Measurements from ENCODE around the gene ENTREP1.

The ENTREP1 gene

DNA sequence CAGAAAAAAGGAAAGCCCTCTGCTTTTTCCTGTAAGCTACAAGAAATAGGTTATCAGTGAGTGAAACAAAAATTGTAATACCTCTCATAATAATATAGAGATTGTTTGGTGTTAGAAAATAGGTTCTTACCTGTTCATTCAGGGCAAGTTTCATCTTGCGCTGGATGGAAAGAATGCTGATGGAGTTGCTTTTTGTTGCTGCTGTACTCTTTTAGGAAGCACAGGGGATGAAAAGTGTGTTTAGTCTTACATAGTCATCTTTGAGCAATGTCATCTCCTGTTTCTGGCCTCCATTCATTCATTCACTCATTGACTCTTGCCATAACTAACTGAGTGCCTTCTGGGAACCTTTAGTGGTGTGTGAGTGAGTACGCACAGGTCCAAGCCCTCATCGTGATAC is 6.4 kb downstream of the ENTREP1 start:
- DNase-seq (ENCODE audit: low read depth), result no peak
- H3K4me3 ChIP-seq (ENCODE audit: low read depth, low read length), result no peak overlapping the region
- TF ChIP-seq, protein P1, sequence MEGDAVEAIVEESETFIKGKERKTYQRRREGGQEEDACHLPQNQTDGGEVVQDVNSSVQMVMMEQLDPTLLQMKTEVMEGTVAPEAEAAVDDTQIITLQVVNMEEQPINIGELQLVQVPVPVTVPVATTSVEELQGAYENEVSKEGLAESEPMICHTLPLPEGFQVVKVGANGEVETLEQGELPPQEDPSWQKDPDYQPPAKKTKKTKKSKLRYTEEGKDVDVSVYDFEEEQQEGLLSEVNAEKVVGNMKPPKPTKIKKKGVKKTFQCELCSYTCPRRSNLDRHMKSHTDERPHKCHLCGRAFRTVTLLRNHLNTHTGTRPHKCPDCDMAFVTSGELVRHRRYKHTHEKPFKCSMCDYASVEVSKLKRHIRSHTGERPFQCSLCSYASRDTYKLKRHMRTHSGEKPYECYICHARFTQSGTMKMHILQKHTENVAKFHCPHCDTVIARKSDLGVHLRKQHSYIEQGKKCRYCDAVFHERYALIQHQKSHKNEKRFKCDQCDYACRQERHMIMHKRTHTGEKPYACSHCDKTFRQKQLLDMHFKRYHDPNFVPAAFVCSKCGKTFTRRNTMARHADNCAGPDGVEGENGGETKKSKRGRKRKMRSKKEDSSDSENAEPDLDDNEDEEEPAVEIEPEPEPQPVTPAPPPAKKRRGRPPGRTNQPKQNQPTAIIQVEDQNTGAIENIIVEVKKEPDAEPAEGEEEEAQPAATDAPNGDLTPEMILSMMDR (IDR thresholded peaks at IDR 0.05; ENCODE audit: low read depth, low read length, missing control alignments), result no peak

DNA sequence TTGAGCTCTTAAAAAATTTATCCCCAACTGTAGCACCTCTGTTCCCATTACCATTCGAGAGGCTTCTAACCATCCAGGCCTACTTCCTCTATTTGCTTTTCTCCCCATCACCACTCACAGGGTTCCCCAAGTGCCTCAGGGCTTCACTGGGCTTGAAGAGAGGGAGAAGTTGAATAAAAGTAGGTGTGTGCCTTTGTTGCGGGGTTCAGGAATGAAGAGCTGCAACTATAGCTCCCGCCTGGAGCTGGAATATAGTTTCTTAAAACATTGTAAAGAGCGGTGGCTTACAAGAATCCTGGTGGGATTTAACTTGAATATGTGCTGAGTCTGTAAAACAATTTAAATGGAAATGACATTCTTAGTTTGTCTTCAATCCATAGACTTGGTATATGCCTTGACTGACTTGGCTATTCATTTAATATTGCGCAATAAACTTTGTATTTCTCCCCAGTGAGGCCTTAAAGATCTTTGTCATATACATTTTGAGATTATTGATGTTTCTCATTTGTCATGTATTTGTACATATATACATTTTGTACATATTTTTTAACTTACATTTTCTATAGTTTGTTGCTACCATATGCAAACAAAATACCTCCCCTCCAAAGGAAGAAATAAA is 7.2 kb downstream of the ENTREP1 start:
- TF ChIP-seq, protein P1 (IDR thresholded peaks at IDR 0.05; ENCODE audit: low read depth, low read length, missing control alignments), result no peak
- DNase-seq (ENCODE audit: low read depth), result no peak
- H3K4me3 ChIP-seq (ENCODE audit: low read depth, low read length), result no peak overlapping the region

DNA sequence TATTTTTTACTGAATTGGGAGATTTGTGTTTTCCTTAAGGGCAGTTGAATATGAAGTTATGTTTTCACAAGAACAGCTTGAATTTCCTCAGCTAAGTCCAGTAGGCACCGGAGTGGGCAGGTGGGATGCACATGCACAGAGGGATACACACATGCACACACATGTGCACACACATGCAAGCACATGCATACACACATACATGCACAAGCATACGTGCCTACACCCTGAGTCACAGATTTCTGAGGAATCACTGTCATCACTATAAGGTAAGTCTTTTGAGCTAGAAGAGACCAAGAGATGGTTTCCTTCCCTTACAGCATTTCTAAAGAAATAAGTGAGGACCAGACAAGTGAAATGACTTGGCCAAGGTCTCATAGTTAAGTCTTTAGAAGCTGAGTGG is 8.7 kb downstream of the ENTREP1 start:
- no peak for DNase-seq (ENCODE audit: low read depth)
- H3K4me3 ChIP-seq (ENCODE audit: low read depth, low read length), result no peak overlapping the region
- TF ChIP-seq, protein P1 (IDR thresholded peaks at IDR 0.05; ENCODE audit: low read depth, low read length, missing control alignments), result no peak

DNA sequence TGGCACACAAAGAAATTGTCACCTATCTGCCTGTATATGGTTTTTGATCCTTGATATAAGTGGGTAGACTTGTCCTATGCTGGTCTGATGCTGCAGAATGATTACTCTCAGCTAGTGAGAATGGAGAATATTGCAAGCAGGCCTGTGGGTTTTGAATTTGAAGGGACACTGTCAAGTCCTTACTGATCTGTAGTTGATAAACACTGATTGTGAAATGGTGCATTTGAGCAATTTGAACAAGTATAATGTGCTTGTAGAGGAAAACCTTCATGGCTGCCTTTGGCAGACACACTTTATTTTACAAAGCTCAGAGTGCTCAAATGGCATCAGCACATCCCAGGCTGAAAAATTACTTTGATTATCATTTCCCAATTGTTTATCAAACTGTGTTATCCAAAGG is 9.3 kb downstream of the ENTREP1 start:
- no peak for DNase-seq (ENCODE audit: low read depth)
- TF ChIP-seq, protein P1 (IDR thresholded peaks at IDR 0.05; ENCODE audit: low read depth, low read length, missing control alignments), result no peak

DNA sequence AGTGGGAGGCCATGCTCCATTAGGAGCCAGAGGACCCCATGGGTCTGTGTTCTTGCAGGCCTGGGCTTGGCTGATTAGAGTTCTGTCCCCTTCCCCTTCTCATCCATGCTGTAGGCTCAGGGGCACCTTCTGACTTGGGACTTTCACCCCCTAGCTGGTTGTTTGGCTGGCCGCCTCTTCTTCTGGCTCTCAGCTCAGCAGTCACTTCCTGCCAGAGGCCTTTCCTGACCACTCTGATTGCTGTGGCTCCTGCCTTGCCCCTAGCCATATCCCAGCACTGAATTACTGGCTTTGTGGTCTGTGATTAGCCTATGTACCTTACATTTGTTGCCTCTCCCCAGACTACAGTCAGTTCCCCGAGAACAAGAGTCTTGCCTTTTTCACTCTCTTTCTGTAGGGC is 14.6 kb downstream of the ENTREP1 start:
- TF ChIP-seq, protein P1 (IDR thresholded peaks at IDR 0.05; ENCODE audit: low read depth, low read length, missing control alignments), result no peak
- no peak overlapping the region for H3K4me3 ChIP-seq (ENCODE audit: low read depth, low read length)
- no peak for DNase-seq (ENCODE audit: low read depth)

More for the DNA sequence above, 9.3 kb downstream of the ENTREP1 start:
- H3K4me3 ChIP-seq (ENCODE audit: low read depth, low read length), result no peak overlapping the region

- H3K4me3 ChIP-seq (ENCODE audit: low read depth, low read length), result no peak overlapping the region
- DNase-seq (ENCODE audit: low read depth), result no peak
- TF ChIP-seq, protein P1 (IDR thresholded peaks at IDR 0.05; ENCODE audit: low read depth, low read length, missing control alignments), result no peak
Measured at GRCh38 chr9:69340631-69341030, 15.6 kb downstream of the ENTREP1 start.

GRCh38 chr9:69342769-69343168 is 17.8 kb downstream of the ENTREP1 start:
- H3K4me3 ChIP-seq (ENCODE audit: low read depth, low read length), result no peak overlapping the region
- TF ChIP-seq, protein P1 (IDR thresholded peaks at IDR 0.05; ENCODE audit: low read depth, low read length, missing control alignments), result no peak
- no peak for DNase-seq (ENCODE audit: low read depth)

Data from GM12864 (cell line).